Effector CD4-positive, alpha-beta T cell (primary cell): Measurements from ENCODE around the gene LY9.

ENCODE experiments used
- DNase-seq: peaks from one replicate; pipeline ENCODE4 v3.0.0-alpha.2; 2020

Gene LY9

DNA sequence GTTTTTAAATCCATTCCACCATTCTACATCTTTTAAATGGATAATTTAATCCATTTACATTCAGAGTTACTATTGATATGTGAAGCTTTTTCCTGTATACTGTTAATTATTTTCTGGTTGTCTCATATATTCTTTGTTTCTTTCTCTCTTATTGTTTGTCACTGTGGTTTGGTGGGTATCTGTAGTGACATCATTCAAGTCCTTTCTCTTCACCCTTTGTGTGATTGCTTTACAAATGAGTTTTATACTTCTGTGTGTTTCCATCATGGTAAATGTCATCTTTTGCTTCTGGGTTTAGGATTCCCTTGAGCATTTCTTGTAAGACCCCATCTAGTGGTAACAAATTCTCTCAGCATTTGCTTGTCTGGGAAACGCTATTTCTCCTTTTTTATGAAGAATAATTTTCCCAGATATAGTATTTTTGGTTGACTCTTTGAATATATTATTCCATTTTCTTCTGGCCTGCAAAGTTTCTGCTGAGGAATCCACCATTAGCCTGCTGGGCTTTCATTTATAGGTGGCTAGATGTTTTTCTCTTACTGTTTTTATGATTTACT, 10.2 kb downstream of the LY9 start:
- DNase-seq, result no peak

DNA sequence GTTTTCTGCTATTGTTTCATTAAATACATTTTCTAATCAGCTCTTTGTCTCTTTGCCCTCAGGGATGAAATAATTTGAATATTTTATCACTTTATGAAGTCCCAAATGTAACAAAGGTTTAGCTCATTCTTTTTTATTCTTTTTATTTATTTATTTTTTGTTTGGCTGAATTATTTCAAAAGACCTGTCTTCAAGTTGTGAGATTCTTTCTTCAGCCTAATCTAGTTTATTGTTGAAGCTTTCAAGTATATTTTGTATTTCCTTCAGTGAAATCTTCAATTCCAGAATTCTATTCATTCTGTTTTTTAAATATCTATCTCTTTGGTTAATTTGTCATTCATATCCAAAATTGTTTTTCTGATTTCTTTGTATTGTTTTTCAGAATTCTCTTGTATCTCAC, 10.8 kb downstream of the LY9 start:
- DNase-seq, result no peak

DNA sequence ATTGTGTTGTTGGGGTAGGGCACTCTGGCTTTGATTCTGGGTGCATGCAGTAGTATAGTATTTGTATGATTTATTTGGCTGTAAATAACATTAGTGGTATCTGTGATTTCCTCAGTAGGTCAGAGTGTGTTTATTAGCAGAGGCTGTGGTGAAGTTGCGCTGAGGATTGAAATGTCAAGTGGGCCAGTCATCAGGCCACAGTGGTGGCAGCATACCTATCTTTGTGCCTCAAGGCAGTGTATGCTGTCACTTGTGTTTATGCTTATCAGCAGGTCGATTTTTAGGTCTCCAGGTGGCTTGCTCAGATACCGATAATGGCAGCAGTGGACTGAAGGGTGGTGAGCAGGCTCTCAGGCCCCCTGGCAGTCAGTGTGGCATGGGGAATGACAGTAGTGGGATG, 11.3 kb downstream of the LY9 start:
- DNase-seq, result no peak

DNA sequence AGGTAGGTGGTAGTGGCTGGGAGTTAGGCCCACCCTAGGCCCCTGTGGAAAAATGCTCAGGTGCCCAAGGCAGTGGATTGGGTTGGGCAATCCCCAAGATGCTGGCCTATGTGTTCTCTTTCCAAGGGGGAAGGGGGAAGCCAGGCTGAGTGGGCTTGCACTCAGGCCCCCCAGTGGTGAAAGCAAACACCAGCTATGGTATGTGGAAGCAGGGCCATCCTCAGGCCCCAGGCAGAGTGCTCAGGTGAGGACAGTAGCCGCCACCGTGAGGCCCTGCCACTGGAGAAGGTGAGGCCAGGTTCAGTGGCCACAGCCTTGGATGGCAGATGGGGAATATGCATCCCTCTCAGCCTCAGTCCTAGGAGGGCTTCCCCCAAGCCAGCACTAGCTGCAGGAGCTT, 11.8 kb downstream of the LY9 start:
- no peak for DNase-seq

DNA sequence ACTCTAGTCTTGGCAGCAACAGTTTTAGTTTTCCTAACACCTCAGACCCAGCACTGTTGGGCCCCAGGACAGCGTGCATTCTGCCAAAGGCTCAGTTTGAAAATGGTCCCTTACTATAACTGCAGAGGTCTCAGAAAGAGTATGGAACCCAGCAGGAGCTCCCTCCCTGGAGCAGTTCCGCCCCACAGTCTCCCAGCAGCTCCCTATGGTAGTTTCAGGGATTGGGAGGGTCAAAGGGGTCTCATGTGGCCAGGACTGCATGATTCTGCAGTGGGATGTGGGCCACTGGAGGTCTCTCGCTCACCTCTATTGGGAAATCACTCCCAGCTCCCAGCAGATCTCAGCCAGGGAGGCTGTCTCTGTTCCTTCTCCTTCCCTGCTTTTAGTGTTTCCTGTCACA, 12.3 kb downstream of the LY9 start:
- no peak for DNase-seq

DNA sequence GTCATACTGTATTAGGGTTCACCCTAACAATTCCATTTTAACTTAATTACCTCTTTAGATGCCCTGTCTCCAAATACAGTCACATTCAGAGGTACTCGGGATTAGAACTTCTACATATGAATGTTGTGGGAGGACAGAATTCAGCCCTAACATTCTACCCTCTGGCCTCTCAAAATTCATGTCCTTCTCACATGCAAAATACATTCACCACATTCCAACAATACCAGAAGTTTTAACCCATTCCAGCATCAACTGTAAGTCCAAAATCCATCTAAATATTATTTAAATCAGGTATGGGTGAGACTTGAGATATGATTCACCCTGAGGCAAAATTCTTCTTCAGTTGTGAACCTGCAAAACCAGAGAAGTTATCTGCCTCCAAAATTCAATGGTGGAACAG, 14.5 kb downstream of the LY9 start:
- no peak for DNase-seq

DNA sequence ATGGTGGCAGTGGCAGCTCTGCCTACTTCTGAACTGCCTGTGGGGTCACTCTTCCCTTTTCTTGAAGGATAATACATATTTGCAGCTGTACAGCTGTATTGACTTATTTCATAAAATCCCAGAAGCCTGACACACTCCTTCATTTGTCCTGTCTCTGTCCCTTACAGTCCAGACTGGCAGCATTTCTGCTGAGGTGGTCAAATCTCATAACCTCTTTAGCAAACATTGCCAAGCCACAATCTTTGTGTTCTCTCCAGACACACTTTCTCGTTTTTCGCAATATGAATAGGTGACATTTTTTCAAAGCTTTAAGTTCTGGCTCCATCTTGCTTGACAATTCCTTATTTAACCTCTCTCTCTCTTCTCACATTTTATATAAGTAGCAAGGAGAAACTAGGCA, 15.2 kb downstream of the LY9 start:
- no peak for DNase-seq

DNA sequence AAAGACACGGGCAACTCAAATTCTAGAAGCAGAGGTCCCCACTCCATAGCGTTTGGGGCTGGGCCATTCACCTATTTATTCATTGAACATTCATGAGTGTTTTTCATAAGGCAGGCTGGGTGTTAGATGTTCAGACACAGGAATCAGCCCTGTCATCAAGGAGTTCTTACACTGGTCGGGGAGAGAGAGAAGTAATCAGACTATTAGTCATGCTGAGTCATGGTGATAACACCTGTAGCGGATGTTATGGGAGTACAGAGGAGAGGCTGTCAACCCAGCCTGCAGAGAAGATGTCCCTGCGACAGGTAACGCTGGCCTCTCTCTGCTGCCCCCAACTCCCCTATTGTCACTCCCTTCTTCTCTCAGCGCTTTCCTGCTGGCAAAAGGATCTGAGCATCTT, 17.2 kb downstream of the LY9 start:
- DNase-seq, result no peak

DNA sequence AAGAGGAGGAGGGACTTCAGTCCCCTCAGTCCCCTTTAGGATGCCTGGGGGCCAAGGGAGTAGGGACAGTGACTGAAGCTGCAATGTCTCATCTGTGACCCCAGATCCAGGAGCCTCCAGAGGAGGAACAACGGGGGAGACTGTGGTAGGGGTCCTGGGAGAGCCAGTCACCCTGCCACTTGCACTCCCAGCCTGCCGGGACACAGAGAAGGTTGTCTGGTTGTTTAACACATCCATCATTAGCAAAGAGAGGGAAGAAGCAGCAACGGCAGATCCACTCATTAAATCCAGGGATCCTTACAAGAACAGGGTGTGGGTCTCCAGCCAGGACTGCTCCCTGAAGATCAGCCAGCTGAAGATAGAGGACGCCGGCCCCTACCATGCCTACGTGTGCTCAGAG, 18.3 kb downstream of the LY9 start:
- DNase-seq, result no peak

DNA sequence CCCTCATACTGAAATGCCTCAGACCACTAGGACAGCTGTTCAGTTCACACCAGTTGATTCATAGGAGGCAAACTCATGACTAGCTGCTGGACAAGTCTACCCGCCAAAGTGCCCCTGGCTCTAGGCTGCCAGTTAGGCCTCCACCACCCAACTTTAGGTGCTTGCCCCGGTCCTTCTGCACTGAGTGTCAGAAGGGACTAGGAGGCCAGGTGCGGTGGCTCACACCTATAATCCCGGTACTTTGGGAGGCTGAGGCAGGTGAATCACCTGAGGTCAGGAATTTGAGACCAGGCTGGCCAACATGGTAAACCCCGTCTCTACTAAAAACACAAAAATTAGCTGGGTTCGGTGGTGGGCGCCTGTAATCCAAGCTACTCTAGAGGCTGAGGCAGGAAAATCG, 18.9 kb downstream of the LY9 start:
- no peak for DNase-seq

DNA sequence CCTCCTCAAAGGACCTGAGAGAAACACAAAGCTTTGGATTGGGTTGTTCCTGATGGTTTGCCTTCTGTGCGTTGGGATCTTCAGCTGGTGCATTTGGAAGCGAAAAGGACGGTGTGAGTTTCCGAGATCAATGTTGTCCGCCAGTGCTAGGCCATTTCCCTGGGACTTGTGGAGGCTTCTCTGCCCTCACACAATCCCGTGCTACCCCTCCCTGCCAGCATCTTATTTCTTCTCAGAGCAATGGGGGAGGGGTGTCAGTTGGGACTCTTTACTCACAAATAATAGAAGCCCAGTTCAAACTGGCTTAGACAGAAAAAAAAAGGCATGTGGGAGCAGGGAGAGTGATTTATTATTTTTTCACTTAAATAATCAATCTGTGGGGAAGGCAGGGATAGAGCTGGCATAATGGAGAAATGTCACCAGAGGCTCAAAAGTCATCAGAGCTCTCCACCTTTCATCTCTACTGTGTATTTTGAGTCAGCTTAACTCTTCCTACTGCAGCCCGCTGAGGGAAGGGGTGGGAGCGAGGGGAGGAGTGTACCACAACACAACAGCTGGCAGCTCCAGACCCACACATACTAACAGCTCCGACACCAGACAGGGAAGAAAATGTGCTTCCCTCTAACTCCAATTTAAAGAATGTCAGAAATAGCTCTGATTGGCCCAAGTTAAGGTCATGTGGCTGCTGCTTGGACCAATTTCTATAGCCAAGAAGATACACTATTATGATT, 22.4 kb downstream of the LY9 start:
- DNase-seq, result no peak

DNA sequence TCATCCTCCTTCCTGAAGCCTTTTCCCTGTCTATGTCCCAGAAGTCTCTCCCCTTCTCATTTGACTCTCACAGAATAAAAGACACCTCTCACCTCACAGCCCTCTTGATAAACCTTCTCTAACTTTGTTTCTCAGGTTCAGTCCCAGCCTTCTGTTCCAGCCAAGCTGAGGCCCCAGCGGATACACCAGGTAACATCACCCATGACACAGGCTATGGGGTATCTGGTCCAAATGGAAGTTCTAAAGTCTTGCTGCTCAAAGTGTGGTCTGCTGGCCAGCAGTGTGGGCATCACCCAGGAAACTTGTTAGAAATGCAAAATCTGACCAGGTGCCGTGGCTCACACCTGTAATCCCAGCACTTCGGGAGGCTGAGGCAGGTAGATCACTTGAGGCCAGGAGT, 23.2 kb downstream of the LY9 start:
- no peak for DNase-seq

DNA sequence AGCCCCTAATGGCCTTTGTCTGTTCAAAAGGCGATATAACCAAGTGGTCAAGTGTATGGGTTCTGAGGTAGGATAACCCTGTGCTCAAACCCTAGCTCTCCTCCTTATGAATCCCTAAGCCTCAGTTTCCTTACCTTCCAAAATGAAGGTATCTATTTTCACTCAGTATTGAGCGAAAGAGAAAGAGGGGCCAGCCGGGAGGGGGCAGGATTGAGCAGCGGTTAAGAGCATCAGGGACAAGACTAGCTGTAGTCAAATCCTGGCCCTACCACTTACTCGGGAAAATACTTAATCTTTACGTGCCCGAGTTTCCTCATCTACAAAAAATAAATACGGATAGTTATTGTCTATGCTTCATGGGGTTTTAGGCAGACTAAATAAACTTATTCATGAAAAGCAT, 25.7 kb downstream of the LY9 start:
- no peak for DNase-seq

DNA sequence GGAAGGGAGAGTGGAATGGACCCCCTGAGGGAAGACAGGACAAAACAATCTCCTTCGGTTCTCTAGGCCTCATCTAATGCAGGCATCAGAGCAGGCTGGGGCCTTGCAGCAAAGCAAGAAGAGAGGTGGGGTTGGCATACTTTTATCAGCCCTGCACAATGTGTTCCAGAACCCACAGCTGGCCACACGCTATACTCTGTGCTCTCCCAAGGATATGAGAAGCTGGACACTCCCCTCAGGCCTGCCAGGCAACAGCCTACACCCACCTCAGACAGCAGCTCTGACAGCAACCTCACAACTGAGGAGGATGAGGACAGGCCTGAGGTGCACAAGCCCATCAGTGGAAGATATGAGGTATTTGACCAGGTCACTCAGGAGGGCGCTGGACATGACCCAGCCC, 27.3 kb downstream of the LY9 start:
- no peak for DNase-seq

DNA sequence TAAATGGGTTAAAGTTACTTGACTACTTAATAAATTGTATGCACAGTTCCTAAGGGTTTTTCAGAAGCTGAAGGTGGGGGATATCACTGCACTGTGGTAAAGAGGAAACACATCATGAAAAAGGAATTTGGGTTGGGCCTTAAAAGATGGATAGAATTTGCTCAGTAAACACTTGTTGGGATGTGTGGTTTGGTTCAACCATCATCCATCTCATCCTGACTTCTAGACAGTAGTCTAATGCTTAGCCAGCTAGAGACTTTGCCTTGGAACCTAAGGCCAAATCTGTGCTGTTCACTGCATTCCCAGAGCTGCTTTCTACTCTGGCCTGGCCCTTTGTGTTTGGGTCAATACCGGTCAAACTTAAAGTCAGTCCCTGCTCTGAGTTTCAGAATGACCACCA, 30.6 kb downstream of the LY9 start:
- DNase-seq, result no peak

DNA sequence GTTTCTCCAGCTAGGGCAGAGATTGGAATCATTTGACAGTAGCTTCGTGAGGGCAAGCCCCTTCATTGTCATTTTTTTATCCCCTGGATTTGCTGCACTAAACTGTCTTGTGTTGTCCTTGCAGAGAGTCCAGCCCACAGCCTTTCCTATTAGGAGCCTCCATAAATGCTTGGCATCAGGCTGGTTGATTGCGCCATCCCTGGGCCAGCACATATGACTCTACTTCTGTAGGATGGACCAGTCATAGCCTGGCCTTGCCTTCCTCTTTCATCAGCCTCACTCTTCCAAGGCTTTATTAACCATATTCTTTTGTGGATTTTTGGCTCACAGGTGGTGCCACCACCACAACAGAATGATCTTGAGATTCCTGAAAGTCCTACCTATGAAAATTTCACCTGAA, 31.4 kb downstream of the LY9 start:
- DNase-seq, result no peak

DNA sequence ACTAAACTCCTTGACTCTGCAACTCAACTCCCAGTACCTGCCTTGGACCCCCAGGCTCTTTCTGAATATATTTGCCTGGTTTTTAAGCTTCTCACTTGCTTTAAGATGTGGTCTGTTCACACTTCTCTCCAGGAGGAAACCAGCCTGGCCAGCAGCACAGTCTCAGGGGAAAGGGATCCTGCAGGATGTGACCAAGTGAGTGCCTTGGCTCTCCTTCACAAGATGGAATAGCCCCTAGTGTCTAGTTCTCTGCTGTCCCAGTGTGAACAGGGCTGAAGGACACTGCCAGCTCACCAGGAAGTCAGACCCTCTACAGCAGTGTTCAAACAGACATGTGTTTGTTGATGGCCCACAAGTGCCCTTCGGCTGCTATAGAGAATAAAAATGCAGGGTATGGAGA, 33.8 kb downstream of the LY9 start:
- DNase-seq, result no peak

DNA sequence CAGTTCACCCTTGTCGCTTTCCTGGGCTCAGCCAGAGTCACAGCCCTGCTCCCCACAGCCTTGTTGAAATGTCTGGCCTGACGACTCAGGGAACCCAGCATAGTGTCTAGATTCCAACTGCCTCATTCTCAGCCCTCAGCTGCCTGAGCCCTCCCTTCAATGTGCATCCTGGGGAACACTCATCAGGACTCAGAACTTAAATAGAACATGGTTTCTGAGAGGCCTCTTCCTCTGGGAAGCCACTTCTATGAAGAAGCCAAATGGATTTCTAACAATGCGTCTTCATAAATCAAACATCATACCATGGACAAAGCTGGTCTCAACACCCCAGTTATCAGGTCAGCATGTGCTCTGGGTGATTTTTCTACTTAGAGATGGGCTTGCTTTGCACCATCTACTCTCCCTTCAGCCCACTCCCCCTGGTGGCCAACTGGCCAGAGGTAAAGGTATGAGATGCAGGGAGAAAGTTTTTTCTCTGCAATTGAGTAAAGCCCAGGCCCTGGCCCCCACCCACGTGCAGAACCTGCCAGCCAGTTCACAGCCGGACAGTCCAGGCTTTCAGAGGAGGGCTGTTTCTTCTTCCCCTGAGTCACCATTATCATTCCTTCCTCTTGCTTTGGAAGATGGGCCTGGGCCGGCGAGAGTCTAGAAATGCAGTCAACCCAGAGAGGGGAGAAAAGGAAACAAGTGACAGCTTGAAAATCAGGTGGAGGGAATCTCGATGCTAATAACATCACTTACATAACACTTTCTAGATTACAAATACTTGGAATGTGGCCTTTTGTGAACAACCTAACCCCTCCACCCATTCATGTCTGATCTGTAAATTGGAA, 34.6 kb downstream of the LY9 start:
- DNase-seq, result peak; percentile 78

DNA sequence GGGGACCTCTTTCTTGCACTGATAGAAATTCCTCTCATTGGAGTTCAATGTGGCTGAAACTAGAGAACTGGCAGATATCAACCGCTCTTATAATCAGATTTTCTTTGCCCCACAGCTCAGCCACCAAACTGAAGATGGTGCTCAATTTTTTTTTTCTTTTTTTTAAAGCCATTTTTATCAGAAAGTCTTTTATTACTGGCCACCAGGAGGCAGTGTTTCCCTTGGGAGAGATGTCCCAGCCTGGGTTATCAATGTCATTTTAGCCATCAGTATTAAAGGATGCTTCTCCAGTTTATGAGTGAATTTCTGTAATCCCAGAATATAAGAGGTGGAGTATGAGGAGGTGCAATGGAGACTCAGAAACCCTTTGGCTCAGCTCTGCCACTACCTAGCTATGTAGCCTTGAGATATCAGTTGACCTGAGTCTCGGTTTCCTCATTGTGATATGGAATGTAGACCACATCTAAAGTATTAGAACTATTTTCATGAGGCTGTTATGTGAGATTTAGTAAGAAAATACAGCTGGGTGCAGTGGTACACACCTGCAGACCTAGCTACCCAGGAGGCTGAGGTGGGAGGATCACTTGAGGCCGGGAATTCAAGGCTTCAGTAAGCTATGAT, 39.1 kb downstream of the LY9 start:
- peak; percentile 43 for DNase-seq

DNA sequence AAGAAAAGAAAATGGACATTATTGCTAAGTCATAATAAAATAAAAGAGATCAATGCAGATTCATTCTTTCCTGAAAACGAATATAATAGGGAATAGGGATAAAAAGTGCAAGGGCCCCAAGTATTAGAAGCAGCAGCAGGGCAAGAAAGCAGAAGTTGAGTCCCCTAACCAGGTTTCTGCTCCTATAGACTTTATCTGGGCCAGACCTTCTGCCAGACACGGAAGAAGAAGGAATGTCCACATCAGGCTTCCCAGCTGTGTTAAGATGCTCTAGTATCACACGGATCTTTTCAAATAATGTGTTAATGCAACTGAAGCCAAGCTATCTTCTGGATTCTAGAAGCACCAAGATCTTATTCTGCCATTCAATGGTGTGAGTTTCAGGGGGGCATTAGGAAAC, 39.8 kb downstream of the LY9 start:
- no peak for DNase-seq

DNA sequence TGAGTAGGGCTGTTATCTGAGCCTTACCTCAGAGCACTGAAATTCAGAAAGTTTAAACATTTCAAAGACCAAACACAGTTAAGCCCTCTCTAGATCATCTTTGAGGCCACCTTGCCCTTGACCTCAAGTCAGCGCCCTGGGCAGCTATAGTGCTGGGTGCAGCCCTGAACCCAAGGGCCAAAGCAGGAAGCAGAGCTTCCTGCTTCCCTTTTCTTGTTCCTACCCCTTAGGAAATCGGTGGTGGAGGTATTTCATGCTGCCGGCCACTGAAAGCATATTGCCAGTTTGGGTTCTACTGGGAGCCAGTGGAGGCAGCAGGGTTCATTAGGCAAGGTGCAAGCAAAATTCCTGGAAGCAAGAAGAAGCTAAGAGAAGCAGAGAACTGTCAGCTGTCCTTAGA, 40.6 kb downstream of the LY9 start:
- DNase-seq, result no peak

DNA sequence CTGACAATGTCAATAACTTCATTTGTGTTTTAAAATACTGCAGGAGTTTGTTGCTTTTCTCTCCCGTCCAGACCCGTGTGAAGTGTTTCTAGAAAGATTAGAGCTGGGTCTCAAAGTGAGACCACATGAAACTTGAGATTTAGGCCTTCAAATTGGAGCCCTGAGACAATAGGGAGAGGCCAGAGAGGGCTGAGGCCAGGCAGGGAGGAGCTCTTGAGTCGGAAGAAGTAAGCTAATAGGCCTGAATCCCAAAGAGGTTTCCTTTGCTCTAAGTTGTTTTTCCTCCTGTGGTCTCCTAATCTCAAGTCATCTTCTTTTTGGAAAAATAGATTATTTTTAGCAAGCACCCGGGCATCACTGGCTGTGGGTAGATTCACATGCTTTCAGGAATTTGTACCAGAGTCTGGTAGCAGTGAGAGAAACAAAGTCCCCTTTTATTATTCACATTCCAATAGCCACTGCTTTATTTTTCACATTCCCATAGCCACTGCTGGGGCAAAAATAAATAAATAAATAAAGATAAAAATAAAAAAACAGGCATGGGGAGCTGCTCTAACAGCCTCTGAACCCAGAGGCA, 41.1 kb downstream of the LY9 start:
- DNase-seq, result no peak

DNA sequence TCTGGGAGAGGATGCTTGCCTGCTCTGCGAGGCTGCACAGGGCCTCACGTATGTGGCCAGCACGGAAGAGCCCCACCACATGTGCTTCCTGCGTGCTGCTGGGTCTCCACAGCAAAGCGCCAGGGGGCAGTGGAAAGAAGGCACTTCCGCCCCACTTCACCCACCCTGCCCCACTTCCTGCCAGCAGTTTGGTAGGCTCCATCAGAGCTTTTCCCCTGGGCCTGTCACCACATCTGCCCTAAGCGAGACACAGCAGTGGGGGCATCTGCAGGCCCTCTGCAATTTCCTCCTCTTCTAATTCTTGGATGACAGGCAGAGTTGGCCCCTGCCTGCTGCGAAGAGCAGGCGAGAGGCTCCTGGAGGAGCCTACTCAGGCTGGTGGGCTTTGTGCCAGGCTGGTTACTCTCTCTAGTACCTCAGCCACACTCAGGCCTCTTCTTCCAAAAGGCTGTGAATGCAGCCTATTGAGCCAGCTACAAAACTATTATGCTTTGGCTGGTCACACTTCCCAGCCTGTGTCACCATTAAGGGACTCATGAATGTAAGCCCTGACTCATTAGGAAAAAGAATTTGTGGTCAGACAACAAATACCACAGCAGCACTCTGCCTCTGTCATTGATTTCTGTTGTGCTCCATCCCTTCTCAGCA, 41.7 kb downstream of the LY9 start:
- DNase-seq, result peak; percentile 68
